ENCODE measurements around the gene TIAL1. TPM values are rescaled to one million over a fixed set of nuclear protein-coding genes. Genes with fewer than 3 reads are reported as not detected.

The TIAL1 gene
- polyA plus RNA-seq, 3 donors = 6.7 to 118 (median 7.2) TPM

DNA sequence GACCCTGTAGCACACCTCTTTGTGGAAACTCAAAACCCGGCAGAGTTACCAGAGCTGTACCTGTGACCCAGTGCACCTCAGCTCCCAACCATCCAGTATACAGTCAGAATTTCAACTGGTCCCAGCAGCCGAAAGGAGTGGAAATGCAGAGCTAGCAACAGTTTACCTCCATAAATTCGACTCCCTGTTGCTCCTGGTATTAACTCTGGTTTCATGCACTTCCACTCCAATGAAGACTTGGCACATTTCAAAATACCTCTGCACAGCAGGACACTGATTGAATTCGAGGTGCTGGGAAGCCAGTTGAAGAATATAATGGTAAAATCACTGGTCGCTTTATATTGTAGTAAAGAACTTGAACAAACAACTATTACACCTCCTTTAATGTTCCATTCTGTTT, 17.9 kb upstream of the TIAL1 start:
- Mint-ChIP-seq H3K27ac (peak overlapping the region in 1 of 7 donors; percentile 57), H3K4me1 (peaks cover 16% of the 10 kb centered on the region), H3K9me3 (peaks cover 0 to 11% (median 2%) of the 10 kb centered on the region in 7 donors), H3K27me3 (ENCODE audit: low read depth in 3 of 3) (peaks cover 0 to 8% (median 0%) of the 10 kb centered on the region in 3 donors), H3K36me3 (no peaks in the 10 kb centered on the region), H3K4me3 (no peak overlapping the region)
- intact Hi-C loops (cut with micrococcal nuclease) = no loop called here
- WGBS (ENCODE audit: insufficient coverage) = 100% methylated on average over 2 of the region's 5 CpGs
- Histone ChIP-seq H4K20me1 (ENCODE audit: insufficient read depth, low read length) (no peaks in the 10 kb centered on the region), H3K9ac (ENCODE audit: insufficient read depth, low read length, poor library complexity, severe bottlenecking) (no peak overlapping the region), H2AFZ (ENCODE audit: insufficient read depth, low read depth, low read length, poor library complexity, severe bottlenecking) (no peak overlapping the region), H3K4me2 (replicated peaks; ENCODE audit: extremely low read depth, low read length, poor library complexity, severe bottlenecking) (no peak overlapping the region), H3K4me3 (replicated peaks in 1 of 3; ENCODE audit: low read depth in 2 of 3, low read length in 3 of 3) (no peak overlapping the region), H3K79me2 (ENCODE audit: insufficient read depth, low read length) (no peaks in the 10 kb centered on the region), H3K36me3 (replicated peaks in 1 of 2; ENCODE audit: control insufficient read depth in 1 of 2, insufficient read depth in 2 of 2, low read length in 2 of 2) (no peaks in the 10 kb centered on the region), H3K4me1 (ENCODE audit: control insufficient read depth in 1 of 2, insufficient read depth in 2 of 2, low read length in 2 of 2) (peaks cover 9 to 12% of the 10 kb centered on the region in 2 donors), H3K9me3 (replicated peaks in 1 of 2; ENCODE audit: control insufficient read depth in 1 of 2, insufficient read depth in 1 of 2, low read length in 2 of 2) (no peaks in the 10 kb centered on the region), H3K27me3 (ENCODE audit: control insufficient read depth in 2 of 2, insufficient read depth in 2 of 2, low read length in 2 of 2) (no peaks in the 10 kb centered on the region), H3K27ac (ENCODE audit: low read depth in 1 of 2, low read length in 2 of 2) (no peak overlapping the region)
- DNase-seq = no peak
- TF ChIP-seq, protein P1, sequence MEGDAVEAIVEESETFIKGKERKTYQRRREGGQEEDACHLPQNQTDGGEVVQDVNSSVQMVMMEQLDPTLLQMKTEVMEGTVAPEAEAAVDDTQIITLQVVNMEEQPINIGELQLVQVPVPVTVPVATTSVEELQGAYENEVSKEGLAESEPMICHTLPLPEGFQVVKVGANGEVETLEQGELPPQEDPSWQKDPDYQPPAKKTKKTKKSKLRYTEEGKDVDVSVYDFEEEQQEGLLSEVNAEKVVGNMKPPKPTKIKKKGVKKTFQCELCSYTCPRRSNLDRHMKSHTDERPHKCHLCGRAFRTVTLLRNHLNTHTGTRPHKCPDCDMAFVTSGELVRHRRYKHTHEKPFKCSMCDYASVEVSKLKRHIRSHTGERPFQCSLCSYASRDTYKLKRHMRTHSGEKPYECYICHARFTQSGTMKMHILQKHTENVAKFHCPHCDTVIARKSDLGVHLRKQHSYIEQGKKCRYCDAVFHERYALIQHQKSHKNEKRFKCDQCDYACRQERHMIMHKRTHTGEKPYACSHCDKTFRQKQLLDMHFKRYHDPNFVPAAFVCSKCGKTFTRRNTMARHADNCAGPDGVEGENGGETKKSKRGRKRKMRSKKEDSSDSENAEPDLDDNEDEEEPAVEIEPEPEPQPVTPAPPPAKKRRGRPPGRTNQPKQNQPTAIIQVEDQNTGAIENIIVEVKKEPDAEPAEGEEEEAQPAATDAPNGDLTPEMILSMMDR (IDR thresholded peaks at IDR 0.05) = no peak

DNA sequence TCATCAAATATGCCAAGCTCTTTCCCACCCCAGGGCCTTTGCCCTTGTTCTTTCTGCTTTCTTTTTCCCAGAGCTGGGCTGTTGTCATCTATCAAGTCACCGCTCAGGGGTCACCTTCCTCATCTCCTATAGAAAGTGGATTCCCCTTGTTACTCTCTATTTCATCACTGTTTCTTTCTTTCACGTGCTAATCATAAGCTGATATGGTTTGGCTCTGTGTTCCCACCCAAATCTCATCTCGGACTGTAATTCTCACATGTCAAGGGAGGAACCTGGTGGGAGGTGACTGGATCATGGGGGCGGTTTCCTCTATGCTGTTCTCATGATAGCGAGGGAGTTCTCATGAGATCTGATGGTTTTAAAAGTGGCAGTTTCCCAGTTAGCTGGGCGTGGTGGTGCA, 17.0 kb upstream of the TIAL1 start:
- Histone ChIP-seq H3K4me3 (replicated peaks in 1 of 3; ENCODE audit: low read depth in 2 of 3, low read length in 3 of 3) (no peak overlapping the region), H3K36me3 (replicated peaks in 1 of 2; ENCODE audit: control insufficient read depth in 1 of 2, insufficient read depth in 2 of 2, low read length in 2 of 2) (no peaks in the 10 kb centered on the region), H3K9me3 (replicated peaks in 1 of 2; ENCODE audit: control insufficient read depth in 1 of 2, insufficient read depth in 1 of 2, low read length in 2 of 2) (no peaks in the 10 kb centered on the region), H3K4me1 (ENCODE audit: control insufficient read depth in 1 of 2, insufficient read depth in 2 of 2, low read length in 2 of 2) (peaks cover 9 to 12% of the 10 kb centered on the region in 2 donors), H3K79me2 (ENCODE audit: insufficient read depth, low read length) (no peaks in the 10 kb centered on the region), H3K27me3 (ENCODE audit: control insufficient read depth in 2 of 2, insufficient read depth in 2 of 2, low read length in 2 of 2) (no peaks in the 10 kb centered on the region), H4K20me1 (ENCODE audit: insufficient read depth, low read length) (no peaks in the 10 kb centered on the region), H3K27ac (ENCODE audit: low read depth in 1 of 2, low read length in 2 of 2) (no peak overlapping the region), H3K4me2 (replicated peaks; ENCODE audit: extremely low read depth, low read length, poor library complexity, severe bottlenecking) (no peak overlapping the region), H3K9ac (ENCODE audit: insufficient read depth, low read length, poor library complexity, severe bottlenecking) (no peak overlapping the region), H2AFZ (ENCODE audit: insufficient read depth, low read depth, low read length, poor library complexity, severe bottlenecking) (no peak overlapping the region)
- no peak overlapping the region for H3K27ac Mint-ChIP-seq
- WGBS (ENCODE audit: insufficient coverage) = 96% methylated on average over 3 of the region's 6 CpGs
- H3K36me3 Mint-ChIP-seq = no peaks in the 10 kb centered on the region
- intact Hi-C loops (cut with micrococcal nuclease) = no loop called here
- H3K9me3 Mint-ChIP-seq = peaks cover 0 to 11% (median 2%) of the 10 kb centered on the region in 7 donors
- peaks cover 18% of the 10 kb centered on the region for H3K4me1 Mint-ChIP-seq
- peaks cover 3 to 9% (median 7%) of the 10 kb centered on the region in 3 donors for H3K27me3 Mint-ChIP-seq (ENCODE audit: low read depth in 3 of 3)
- no peak for DNase-seq
- TF ChIP-seq, protein P1 (IDR thresholded peaks at IDR 0.05) = no peak
- H3K4me3 Mint-ChIP-seq = no peak overlapping the region

Measured in CD14-positive monocyte (primary cell).